ENCODE measurements around the gene LTBP4. TPM values are rescaled to one million over a fixed set of nuclear protein-coding genes. Genes with fewer than 3 reads are reported as not detected.

Gene LTBP4
- total and polyA plus RNA-seq, 10 donors = 26.5 to 197 (median 148) TPM

GRCh38 chr19:40662925-40663694 lies 61.9 kb downstream of the LTBP4 start:
- no peaks in the 10 kb centered on the region for H3K9me3 ChIP-seq
- peak overlapping the region; percentile 68 to 94 (median 88) for H3K27ac ChIP-seq
- peak overlapping the region; percentile 64 to 94 (median 82) for H3K4me3 ChIP-seq
- no peaks in the 10 kb centered on the region for H3K27me3 ChIP-seq (replicated peaks in 1 of 7)
- intact Hi-C loops (cut with DNase I; ENCODE audit: low total_unique reads) = loop anchor here (5.0 kb wide), 2 partner anchors 159 to 479 kb away; no protein-coding TSS in a partner anchor
- 1 to 2% (median 1%) methylated on average over 56 to 60 of the region's 60 CpGs for WGBS, 5 donors
- TF ChIP-seq CTCF (IDR thresholded peaks at IDR 0.05 in 8 of 11, conservative IDR thresholded peaks at IDR 0.05 in 3 of 11) (peak in 9 of 11 experiments; percentile 46 to 99 (median 99)), POLR2A (IDR thresholded peaks at IDR 0.05) (no peak), POLR2AphosphoS5 (IDR thresholded peaks at IDR 0.05) (peak; percentile 69 to 90 (median 83))
- H3K4me1 ChIP-seq = peaks cover 0 to 23% (median 15%) of the 10 kb centered on the region in 6 donors
- H3K36me3 ChIP-seq = peaks cover 0 to 15% (median 5%) of the 10 kb centered on the region in 6 donors
- DNase-seq = peak; percentile 98

DNA sequence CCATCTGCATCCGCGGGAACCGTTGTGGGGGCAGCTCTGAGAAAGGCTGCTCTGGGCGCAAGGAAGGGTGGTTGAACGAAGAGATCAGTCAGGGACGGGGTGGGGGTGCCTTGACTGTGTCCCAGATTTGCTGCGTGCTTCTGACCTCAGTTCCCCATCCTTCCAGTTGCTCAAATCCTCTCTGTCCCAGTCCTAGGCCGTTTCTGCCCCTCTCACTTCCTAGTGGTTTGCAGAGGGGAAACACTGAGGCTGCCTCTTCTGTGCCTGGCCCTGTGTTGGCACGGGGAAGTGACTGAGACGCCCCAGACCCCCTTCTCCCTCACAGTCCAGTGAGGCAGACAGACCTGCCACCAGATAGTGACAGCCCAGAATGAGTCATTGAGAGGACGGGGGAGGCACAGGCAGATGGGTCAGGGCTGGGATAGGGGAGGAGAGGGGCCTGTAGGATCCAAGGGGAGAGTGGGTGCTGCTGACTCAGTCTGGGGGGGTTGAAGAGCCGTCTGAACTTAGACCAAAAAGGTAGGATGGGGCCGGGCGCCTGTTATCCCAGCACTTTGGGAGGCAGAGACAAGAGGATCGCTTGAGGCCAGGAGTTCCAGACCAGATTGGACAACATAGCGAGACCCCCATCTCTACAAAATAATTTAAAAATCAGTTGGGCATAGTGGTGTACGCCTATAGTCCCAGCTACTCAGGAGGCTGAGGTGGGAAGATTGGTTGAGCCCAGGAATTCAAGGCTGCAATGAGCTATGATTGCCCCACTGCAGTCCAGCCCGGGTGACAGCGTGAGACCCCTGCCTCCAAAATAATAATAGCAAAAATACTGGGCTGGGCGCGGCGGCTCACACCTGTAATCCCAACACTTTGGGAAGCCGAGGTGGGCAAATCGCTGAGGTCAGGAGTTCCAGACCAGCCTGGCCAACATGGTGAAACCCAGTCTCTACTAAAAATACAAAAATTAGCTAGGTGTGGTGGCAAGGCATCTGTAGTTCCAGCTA lies 62.8 kb downstream of the LTBP4 start:
- DNase-seq = peak; percentile 70
- Histone ChIP-seq H3K4me3 (peak overlapping the region; percentile 64 to 94 (median 82)), H3K4me1 (peaks cover 0 to 23% (median 15%) of the 10 kb centered on the region in 6 donors), H3K27me3 (replicated peaks in 1 of 7) (no peaks in the 10 kb centered on the region), H3K36me3 (peaks cover 0 to 24% (median 6%) of the 10 kb centered on the region in 6 donors), H3K9me3 (peaks cover 0 to 5% (median 2%) of the 10 kb centered on the region in 8 donors), H3K27ac (peak overlapping the region; percentile 68 to 94 (median 88))
- TF ChIP-seq POLR2AphosphoS5 (IDR thresholded peaks at IDR 0.05) (peak in 1 of 3 donors; percentile 16), POLR2A (IDR thresholded peaks at IDR 0.05) (no peak), CTCF (IDR thresholded peaks at IDR 0.05 in 8 of 11, conservative IDR thresholded peaks at IDR 0.05 in 3 of 11) (no peak)
- 49 to 55% (median 51%) methylated on average over 21 to 24 of the region's 24 CpGs for WGBS, 5 donors
- intact Hi-C loops (cut with DNase I; ENCODE audit: low total_unique reads) = loop anchor here (5.0 kb wide), 2 partner anchors 158 to 478 kb away; no protein-coding TSS in a partner anchor

DNA sequence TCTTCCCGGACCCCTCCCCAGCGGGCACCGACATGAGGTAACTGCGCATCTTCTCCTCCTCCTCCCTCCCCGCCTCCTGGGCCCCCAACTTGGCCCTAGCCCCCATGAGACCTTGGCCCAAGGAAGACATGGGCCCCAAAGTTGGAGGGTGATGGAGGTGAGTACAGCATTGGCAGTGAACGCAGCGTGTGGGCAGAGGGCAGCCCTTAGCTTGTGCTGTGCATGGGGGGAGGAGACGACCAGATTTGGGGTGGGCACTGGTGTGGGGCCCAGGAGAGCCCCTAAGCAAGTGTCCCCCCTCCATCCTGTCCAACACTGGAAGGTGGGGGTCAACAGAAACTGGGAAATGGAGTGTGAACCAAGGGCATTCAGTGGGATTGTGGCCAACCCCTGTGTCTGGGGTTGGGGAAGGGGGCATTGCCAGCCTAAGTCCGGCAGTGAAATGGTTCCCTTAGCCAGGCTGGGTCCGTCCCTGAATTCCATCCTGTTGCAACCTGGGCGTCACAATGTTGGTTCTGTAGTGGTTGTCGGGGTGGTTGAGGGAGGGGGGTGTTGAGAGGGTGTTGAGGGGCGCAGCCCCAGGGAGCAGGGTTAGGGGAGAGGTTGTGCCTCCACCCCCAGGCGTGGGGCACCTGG lies 65.8 kb downstream of the LTBP4 start:
- TF ChIP-seq CTCF (IDR thresholded peaks at IDR 0.05 in 8 of 11, conservative IDR thresholded peaks at IDR 0.05 in 3 of 11) = no peak
- peak in 1 of 3 donors; percentile 15 for TF ChIP-seq POLR2AphosphoS5 (IDR thresholded peaks at IDR 0.05)
- Histone ChIP-seq H3K36me3 (peaks cover 0 to 53% (median 29%) of the 10 kb centered on the region in 6 donors), H3K4me3 (no peak overlapping the region), H3K27me3 (replicated peaks in 1 of 7) (no peaks in the 10 kb centered on the region), H3K9me3 (peaks cover 0 to 14% (median 9%) of the 10 kb centered on the region in 8 donors), H3K4me1 (peaks cover 0 to 23% (median 15%) of the 10 kb centered on the region in 6 donors), H3K27ac (no peak overlapping the region)
- DNase-seq = peak; percentile 56
- intact Hi-C loops (cut with DNase I; ENCODE audit: low total_unique reads) = no loop called here
- 90 to 91% (median 91%) methylated on average over 12 to 14 of the region's 14 CpGs for WGBS, 5 donors

All from spleen (tissue), 11 donors.